ENCODE results near the gene PLCL1.
A peak's percentile ranks its signal among the peaks of the same experiment; 100 is the strongest.

The PLCL1 gene

DNA sequence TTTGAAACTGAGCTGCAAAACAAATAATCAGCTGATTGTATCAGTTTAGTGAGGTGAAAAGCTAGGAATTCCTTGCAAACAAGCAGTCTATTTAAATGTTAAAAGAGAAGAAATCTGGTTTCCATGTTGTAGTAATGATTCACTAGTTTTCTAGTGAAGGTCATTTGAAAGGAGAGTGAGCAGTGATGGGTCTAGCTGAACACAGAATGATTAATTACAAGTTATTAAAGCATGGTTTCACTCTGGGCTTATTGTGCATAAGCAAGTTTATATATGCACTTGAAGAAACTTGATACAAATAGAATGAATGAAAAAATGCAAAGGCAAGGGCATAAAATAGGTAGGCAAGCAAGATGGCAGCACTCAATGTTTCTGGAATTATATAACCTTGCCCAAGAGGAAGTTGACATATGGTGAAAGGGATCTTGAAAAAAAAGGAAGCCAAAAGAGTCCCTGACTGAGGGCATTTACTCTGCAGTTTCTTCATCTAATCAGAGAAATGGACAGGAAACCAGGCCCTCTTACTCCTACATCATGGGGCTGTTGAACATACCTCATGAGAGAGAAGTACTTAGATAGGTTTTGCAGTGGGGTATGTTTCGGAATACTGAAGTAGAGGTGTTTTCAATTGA, 53.2 kb downstream of the PLCL1 start:
- no peak for DNase-seq (ENCODE audit: low read depth)

DNA sequence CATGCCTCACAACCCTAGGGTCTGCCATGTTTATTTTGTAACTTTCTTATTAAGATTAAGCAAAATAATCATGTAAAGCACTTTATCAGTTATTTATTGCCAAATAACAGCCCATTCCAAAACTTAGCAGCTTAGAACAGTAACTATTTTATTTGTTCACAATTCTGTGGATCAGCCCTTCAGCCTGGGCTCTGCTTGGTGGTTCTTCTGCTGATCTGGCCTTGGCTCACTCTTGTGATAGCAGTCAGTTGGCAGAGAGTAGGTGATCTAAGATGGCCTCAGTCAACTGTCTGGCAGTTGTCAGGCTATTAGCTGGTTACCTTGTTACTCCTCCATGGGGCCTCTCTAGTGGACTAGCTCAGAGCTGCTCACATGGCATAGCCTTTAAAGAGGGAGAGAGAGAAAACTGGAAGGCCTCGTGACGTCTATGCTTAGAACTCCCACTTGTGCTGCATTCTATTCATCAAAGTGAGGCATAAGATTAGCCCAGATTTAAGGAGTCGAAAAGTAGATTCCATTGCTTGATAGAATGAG, 54.3 kb downstream of the PLCL1 start:
- no peak for DNase-seq (ENCODE audit: low read depth)

GRCh38 chr2:197862246-197862955, 58.0 kb downstream of the PLCL1 start:
- DNase-seq (ENCODE audit: low read depth): no peak

DNA sequence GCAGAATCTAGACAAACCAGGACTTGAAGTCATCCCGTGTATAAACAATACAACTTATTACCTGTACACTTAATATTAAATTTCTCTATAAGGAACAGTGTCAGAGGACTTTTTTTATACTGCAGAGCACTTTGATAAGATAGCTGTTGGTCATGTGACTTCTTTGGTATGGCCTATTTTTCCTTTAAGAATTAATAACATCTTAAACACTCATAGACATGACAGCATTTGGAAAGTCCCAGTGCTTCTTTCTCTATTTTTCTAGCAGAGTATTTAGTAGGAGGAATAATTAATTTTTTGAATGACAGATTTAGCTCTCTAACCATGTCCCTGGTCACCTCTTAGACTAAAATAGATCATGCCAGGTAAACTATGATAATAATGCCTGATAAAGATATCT, 59.4 kb downstream of the PLCL1 start:
- DNase-seq (ENCODE audit: low read depth): no peak

DNA sequence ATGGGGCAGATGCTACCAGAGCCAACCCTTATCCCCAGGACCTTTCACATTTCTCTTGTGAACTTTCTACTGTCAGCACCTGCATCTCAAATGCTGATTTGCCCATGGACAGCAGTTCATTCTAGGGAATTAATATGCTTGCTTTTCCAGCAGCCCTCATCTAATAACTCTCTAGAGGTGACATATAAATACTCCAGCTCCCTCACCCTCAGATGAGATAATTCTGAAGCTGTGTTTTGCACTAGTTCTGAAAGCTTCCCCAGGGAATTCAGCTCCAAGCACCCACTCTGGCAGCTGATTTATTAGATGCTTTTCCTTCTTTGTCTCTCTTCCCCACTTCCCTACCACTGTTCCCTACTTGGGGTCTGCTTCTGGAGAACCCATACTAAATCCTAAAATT, 62.1 kb downstream of the PLCL1 start:
- DNase-seq (ENCODE audit: low read depth): no peak

DNA sequence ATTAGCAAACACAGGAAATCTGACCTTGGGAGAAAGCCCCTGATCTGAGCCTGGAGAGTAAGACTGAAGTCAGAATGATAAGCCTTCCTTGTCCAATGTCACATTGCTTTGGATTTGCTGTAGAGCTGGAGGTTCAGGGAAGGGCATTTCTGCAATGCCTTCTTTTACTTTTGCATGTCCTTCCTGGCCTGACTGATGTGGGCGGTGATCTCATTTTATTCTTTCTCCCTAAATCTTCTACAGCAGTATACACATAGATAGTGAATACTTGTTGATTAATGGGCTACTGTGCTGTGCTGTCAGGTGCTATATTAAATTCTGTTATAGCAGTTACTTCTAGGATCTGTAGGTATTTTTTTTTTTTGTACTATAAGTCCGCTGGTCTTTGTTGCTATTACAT, 62.6 kb downstream of the PLCL1 start:
- no peak for DNase-seq (ENCODE audit: low read depth)

- DNase-seq (ENCODE audit: low read depth): no peak
These were observed 63.2 kb downstream of the PLCL1 start for GRCh38 chr2:197867624-197868023.

- no peak for DNase-seq (ENCODE audit: low read depth)
These were observed 63.8 kb downstream of the PLCL1 start for GRCh38 chr2:197868206-197868605.

GRCh38 chr2:197869041-197869440, 64.6 kb downstream of the PLCL1 start:
- DNase-seq (ENCODE audit: low read depth): no peak

DNA sequence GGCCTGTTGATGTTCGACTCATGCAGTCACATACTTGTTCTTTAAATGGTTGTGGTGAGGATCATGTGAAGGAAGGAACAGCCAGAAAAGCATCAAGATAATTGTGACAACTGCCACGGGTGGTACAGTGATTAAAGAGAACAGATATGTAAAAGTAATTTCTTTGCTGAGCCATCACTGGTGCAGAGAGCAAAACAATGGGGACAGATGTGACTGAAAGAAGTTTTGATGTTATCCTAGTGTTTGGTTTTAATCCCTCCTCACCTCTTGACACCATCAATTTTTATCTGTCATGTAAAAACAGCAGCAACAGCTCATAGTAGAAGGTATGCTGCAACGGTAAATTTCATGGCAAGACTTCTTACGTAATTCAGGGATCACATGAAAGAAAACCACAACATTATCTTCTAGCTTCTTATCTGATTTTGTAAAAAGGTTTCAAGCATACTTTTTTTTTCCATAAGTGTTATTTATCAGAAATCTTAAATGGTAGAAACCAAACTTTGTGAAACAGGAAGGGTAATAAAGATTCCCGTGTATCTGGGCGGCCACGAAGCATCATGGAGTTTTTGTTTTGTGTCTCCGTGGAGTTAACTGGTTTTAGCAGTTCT, 65.2 kb downstream of the PLCL1 start:
- DNase-seq (ENCODE audit: low read depth): peak; percentile 42

DNA sequence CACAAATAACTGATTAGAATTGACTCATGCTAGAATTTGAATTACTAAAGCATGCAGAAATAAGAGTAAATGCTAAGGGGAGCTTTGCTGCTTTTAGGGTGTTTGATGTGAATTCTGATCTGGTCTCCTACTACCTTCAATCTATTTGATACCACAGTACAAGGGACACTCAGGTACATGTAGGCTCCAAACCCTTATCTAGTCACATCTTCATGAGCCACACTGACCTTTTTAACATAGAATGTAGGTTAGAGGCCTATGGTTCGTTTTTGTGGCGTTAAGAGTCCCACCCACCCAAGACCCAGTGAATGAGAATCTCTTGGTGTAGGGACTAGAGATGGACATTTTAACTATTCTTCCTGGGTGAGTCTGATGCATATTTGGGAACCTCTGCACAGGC, 65.7 kb downstream of the PLCL1 start:
- DNase-seq (ENCODE audit: low read depth): no peak

DNA sequence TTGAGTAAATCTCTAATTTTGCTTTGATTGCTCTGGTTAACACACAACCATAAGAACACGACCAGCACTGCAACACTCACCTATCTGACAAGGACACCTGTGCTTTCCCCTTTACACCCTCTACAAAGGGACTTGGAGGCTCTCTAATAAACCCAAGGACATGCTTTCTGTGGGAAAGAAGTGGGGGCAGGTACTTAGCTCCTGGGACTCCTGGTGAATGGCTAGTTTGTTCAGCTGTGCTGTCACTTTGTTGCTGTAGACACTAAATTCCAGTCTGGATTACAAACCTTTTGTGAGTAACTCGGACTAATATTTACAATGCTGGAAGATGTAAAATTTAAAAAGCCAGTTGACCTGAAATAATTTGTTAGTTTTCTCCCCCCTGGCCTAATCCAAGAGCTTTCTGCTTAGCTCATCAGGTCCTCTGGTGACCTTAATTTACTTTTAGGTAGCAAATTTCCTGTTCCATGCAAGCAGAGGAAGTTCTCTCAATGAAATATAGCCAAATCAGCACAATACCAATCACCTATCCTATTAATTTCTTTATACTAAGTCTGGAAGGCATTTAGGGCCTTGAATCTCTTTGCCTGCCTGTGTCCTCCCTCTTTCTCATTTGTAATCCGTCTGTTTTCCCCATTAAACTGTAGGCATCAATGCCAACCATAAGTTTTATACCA, 67.5 kb downstream of the PLCL1 start:
- no peak for DNase-seq (ENCODE audit: low read depth)

- DNase-seq (ENCODE audit: low read depth): peak; percentile 26
These were observed 68.9 kb downstream of the PLCL1 start for GRCh38 chr2:197873293-197873701.

GRCh38 chr2:197875763-197876162, 71.4 kb downstream of the PLCL1 start:
- no peak for DNase-seq (ENCODE audit: low read depth)

DNA sequence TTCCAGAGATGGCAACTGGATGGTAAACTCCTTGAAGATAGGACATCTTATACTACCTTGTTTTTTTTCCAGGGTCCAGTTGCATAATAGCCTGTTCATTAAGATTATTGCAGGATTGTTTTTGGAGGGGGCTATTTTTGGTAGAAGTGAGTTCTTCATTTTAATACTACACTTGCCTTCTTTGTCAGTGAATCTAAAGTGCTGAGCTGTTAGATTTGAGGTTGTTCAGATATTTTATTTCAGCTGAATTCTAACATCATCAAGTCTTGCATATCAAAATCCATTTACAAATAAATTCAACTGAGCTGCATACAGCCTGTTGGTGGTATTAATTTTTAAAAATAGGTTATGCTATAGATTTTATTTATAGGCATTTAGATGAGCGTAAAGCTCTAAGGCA, 72.1 kb downstream of the PLCL1 start:
- no peak for DNase-seq (ENCODE audit: low read depth)

DNA sequence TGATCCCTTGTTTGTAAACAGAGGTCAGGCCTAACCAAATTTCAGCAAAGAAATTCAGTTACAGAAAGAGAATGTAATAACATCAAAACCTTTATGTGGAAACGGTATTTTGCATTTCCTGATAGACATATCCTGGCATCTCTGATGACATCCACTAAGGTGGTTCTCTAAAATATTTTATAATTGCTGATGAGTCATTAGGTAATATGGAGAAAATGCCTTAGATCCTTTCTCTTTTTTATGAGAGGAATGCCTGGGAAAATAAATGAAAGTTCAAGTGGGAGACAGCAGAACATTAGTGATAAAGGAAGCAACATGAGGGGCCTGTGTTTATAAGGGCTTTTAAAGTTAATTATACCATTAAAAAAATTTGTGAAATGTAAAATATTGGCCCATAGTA, 72.6 kb downstream of the PLCL1 start:
- no peak for DNase-seq (ENCODE audit: low read depth)

DNA sequence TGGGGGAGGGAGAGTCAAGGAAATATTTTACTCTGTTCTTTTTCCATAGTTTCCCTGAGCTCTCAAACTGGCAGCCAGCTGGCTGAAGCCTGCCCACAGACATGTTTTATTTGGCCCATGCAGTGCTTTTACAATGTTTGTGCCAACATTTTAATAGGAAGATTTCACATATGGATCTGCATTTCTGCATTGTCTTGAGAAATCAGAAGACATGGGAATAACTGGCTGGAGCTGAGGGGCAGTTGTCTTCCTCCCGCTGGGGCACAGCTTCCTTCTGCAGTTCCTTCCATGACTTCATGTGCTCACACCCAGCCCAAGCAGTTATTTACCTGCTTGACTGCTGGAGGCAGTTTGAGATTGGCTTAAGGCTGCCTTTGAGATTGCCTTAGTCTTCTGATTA, 74.4 kb downstream of the PLCL1 start:
- no peak for DNase-seq (ENCODE audit: low read depth)

DNA sequence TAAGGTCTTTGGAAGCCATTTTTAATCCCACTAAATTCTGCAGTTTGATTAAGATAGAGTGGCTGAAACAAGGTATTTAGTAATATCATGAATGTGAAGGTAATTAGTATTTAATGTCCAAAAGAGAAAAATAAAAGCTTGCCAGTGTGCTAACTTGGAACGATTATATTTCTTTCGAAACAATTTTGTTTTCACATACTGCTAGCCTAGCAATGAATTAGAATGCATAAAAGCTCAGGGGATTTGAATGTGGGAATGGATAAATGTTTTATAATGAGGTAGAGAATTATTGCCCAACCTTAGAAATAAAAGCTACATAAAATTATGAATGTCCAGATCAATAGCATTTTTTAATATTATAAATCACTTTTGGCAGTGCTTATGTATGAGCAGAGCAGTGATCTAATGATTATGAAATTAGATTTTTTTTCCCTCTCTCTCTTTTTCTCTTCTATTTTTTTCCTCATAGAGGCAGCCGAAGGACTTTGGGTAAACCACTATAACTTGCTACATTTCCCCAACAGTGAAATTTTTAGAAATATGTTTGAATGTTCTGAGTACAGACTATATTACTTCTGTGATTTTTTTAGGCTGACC, 75.5 kb downstream of the PLCL1 start:
- DNase-seq (ENCODE audit: low read depth): no peak

GRCh38 chr2:197883354-197884032, 79.1 kb downstream of the PLCL1 start:
- DNase-seq (ENCODE audit: low read depth): peak; percentile 18

- DNase-seq (ENCODE audit: low read depth): no peak
These were observed 79.9 kb downstream of the PLCL1 start for GRCh38 chr2:197884252-197884651.

DNA sequence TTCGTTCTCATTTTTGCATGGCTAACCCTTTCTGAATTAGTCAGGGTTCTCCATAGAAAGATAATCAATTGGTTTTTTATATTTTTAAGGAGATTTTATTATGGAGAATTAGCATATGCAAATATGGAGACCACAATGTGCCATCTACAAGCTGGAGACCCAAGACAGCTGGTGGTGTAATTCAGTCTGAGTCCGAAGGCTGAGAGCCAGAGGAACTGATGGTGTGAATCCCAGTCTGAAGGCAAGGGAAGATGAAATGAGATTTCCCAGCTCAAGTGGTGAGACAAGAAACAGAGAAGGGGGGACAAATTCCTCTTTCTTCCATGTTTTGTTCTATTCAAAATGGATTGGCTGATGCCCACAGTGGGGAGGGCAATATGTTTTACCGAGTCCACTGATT, 80.7 kb downstream of the PLCL1 start:
- no peak for DNase-seq (ENCODE audit: low read depth)

DNA sequence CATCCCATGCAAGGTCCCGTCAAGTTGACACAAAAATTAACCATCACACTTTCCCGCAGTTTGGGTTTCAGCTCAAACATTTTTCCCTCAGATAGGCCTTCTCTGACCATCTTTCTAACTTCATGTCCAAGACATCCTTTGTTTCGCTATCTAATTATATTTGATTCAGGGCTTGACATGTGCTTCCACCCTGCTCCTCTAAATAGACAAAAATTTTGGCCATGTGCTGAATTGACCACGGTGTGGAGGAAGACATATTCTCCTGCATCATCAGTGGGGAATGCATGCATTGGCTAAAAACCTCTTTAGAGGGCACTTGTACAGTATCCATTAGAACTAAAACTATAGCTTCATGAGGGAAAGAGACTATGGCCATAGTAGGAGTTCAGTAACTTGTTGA, 81.2 kb downstream of the PLCL1 start:
- no peak for DNase-seq (ENCODE audit: low read depth)
